Stimulated activated CD4-positive, alpha-beta T cell treated with anti-CD3 and anti-CD28 coated beads, Interleukin-1b, Interleukin-23, amount 100 ng/mL, for 4 hours (primary cell): ENCODE results near the gene CHST12.
"Not testable (repeated sequence)": the region's sequence is repeated elsewhere in the genome, so short reads cannot be mapped to it uniquely, and the experiment has no call there.

ENCODE experiments used
- DNase-seq, 2 donors: peaks; one replicate each; pipeline ENCODE4 v3.0.0-alpha.2; 2020; ENCODE audit warnings: low read depth in 2 of 2

Gene CHST12

DNA sequence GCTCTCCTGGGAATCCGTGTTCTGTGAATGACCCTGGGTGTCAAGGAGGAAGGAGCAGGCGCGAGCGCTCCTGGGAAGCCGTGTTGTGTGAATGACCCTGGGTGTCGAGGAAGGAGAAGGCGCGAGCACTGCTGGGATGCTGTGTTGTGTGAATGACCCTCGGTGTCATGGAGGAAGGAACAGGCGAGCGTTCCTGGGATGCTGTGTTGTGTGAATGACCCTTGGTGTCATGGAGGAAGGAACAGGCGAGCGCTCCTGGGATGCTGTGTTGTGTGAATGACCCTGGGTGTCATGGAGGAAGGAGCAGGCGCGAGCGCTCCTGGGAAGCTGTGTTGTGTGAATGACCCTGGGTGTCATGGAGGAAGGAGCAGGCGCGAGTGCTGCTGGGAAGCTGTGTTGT lies 25.3 kb upstream of the CHST12 start:
- DNase-seq, result not testable (repeated sequence)

DNA sequence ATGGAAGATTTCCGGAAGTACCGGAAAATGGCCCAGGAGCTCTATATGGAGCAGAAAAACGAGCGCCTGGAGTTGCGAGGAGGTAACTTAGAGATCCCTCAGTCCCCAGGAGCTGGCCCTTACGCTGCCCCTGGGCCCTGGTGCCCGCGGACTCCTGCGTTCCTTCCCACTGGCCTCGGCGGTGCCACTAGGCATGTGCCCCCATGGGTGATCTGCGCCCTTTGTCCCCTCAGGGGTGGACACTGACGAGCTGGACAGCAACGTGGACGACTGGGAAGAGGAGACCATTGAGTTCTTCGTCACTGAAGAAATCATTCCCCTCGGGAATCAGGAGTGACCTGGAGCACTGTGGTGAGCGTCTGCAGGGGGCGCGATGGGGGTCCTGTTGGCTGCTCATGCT lies 24.2 kb upstream of the CHST12 start:
- no peak for DNase-seq

DNA sequence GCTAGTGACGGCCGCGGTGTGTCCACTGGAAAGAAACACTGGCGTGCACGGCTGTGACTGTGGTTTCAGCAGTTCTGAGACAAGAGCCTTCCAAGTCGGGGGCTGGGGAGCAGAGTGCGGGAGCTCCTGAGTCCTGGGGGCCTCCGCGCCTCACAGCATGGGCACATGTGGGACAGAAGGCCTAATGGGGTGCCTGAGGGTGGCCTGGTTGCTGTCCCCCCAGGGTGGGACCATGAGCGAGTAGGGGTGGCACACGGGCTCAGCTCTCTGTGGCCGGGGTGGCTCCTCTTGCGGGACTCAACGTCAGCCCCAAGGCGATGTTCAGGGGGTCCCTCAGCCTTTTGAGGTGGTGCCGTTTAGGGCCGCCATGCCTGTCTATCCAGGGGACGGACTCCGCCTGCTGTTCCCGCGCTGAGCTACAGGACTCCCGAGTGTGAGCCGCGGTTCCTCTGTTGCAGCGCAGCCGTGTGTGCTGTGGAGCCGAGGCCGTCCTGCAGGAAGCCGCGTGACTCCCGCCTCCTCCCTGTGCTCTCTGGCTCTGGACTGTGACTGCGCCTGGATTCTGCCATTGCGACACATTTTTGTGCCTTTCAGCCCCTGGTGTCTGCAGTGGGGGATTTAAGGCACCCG lies 23.5 kb upstream of the CHST12 start:
- DNase-seq, result no peak

DNA sequence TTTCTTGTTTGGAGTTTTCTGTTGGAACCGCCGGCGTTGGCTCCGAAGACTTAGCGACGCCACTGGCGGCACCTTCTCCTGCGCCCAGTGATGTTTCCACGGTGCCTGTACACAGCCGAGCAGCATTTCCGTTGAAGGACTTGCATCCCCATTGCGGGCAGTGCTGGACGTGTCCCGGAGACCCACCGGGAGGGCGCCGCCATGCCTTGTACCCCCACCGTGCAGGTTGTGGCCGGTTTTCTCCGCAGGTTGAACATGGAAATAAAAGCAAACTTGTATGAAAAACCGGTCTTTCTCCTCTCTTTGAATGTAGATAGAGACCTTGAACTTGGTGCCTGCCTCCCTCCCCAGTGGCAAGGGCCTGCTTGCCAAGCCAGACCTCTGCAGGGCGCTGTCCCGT lies 22.9 kb upstream of the CHST12 start:
- no peak for DNase-seq

- no peak for DNase-seq
Measured at GRCh38 chr7:2381227-2381626, 22.2 kb upstream of the CHST12 start.

- no peak for DNase-seq
Measured at GRCh38 chr7:2381881-2382509, 21.4 kb upstream of the CHST12 start.

DNA sequence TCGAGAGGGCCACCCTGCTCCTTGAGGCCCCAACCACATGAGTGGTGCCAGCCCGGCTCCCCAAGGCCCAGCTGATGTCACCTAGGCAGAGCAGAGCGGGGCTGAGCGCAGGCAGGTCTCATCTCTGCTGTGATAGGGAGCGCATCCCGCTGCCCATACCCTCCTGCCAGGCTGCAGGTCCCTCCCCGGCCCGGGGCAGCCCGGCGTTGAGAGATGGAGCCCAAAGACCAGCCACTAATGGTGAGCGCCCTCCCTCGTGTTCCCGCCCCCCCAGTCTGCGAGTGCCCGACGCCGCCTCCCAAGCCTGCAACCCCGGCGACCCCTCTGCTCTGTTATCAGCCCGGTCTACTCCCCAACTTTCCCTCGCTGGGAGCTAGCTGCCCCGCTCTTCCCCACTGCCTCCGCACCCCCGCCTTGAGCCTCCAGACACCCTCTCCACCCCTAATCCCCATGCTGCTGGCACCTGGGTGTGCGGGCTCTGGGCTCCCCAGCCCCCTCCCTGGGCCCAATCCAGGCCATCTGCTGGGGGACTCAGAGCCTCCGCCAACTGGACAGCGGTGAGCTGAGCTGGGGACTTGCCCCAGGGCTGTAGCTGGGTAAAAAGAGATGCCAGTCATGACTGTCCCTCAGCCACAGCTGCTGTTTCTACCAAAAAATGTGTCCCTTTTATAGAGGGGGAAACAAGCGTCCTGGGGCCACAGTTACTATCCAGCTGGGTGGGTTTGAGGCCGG lies 19.7 kb upstream of the CHST12 start:
- DNase-seq, result no peak

- DNase-seq, result no peak
Measured at GRCh38 chr7:2384354-2385243, 18.8 kb upstream of the CHST12 start.

GRCh38 chr7:2386122-2386521 lies 17.3 kb upstream of the CHST12 start:
- DNase-seq, result not testable (repeated sequence)

- no peak for DNase-seq
Measured at GRCh38 chr7:2386964-2387669, 16.3 kb upstream of the CHST12 start.

DNA sequence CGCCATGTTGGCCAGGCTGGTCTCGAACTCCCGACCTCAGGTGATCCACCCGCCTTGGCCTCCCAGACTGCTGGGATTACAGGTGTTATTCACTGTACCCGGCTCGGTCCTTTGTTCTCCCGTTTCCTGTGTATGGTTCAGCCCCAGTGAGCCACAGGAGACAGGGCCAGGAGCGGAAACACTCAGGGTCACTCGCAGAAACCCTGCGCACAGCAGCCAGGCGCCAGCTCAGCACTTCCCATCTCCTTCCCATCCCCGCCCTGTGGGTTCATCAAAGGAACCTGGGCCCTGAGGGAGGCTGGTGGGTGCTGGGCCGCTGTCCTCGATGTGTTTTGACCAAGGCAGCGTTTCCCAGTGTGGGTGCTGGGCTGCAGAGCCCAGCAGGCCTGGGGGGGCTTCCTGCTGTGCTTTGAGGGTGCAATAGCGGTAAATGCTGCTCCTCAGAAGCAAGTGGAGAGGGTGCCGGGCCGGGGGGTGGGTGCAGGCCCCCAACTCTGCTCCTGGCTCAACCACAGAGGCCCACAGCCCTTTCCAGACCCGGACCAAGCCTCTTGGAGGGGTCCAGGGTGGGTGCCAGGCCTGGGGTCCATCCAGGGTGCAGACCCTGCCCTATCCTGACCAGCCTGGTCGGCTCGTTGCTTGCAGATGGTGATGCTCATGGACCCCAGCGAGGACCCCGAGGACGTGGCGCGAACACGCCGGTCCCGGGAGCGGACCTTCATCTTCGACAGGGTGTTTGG lies 15.3 kb upstream of the CHST12 start:
- DNase-seq, result no peak

DNA sequence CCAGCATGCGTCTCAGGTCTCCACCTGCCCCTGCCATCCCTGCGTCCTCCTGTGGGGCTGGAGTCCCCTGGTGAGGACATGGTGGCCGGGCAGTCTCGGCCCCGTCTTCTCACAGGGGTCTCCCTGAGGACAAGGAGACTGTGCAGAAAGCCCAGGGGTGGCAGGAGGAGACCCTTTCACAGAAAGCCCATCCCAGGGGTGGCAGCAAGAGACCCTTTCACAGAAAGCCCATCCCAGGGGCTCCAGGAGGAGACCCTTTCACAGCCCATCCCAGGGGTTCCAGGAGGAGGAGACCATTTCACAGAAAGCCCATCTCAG lies 14.8 kb upstream of the CHST12 start:
- DNase-seq, result no peak

GRCh38 chr7:2390020-2390816 lies 13.2 kb upstream of the CHST12 start:
- not testable (repeated sequence) for DNase-seq

DNA sequence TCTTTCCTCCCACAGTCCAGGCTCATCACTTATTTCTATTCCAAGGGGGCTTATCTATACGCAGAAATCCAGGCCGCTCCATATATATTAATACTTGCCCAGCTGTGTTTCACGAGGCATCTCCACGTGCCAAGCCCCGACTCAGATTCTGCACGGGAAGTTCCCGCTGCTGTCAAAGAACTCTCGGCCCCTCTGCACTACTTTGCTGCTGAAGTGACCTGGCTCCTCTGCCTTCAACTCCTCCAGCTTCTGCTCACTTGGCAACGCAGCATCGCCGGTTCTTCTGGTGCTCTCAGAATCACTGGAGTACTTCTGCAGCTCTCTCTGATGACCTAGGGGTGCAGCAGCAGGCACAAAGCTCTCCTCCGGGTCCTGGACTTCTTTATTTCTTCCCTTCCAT lies 9.7 kb upstream of the CHST12 start:
- no peak for DNase-seq

DNA sequence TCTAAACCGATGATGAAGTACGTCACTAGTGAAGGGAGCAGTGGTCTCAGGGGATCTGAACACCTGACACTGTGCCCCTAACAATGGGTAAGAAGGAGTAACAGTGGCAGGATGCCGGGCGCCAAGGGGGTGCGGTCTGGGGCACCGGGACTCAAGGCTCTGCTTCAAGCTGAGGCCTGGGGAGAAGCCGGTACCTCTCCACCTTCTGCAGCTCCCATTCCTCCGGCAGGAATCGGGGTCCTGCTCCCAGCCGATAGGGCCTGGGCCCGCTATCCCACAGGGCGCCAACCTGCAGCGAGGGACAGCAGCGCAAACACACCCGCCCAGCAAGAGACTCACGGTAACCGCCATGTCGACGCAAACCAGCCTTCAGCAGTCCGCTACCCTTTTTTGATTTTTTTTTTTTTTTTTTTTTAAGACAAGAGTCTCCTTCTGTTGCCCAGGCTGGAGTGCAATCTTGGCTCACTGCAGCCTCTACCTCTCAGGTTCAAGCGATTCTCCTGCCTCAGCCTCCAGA lies 8.8 kb upstream of the CHST12 start:
- DNase-seq, result no peak

DNA sequence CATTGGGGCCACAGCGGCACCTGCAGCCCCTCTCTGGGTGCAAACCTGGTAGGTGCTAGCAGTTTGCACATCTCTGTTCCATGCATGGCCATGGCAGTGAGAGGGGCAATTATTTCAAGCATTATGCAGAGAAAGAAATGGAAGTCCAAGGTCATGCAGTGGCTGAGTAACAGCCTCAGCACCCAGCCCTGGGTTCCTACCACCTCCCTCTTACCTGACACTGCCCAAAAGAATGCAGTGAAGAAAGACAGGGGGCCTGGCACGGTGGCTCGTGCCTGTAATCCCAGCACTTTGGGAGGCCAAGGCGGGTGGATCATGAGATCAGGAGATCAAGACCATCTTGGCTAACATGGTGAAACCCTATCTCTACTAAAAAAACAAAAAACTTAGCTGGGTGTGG lies 4.9 kb upstream of the CHST12 start:
- no peak for DNase-seq

- DNase-seq, result no peak
Measured at GRCh38 chr7:2399848-2400587, 3.4 kb upstream of the CHST12 start.

- DNase-seq, result no peak
Measured at GRCh38 chr7:2402687-2403013, 761 bp upstream of the CHST12 start.
